Mammary epithelial cell (primary cell): ENCODE measurements around the gene ZNF606.

ENCODE experiments used
- EZH2 ChIP-seq: IDR thresholded peaks from 2 replicates; pipeline ENCODE4 v1.6.1; 2012; ENCODE audit warnings: low read length, inconsistent platforms, borderline replicate concordance
- TF ChIP-seq, protein P1 (sequence below), 2 donors: IDR thresholded peaks in 1 of 2; conservative IDR thresholded peaks in 1 of 2; 2 replicates each; pipeline ENCODE4 v1.5.1; 2011 to 2012; ENCODE audit warnings: inconsistent platforms in 2 of 2, low read length in 2 of 2, mild to moderate bottlenecking in 2 of 2, control low read depth in 1 of 2, low read depth in 1 of 2; ENCODE audit not compliant: insufficient read depth in 1 of 2; ENCODE audit errors: extremely low read depth in 1 of 2

- TF ChIP-seq, protein P1, sequence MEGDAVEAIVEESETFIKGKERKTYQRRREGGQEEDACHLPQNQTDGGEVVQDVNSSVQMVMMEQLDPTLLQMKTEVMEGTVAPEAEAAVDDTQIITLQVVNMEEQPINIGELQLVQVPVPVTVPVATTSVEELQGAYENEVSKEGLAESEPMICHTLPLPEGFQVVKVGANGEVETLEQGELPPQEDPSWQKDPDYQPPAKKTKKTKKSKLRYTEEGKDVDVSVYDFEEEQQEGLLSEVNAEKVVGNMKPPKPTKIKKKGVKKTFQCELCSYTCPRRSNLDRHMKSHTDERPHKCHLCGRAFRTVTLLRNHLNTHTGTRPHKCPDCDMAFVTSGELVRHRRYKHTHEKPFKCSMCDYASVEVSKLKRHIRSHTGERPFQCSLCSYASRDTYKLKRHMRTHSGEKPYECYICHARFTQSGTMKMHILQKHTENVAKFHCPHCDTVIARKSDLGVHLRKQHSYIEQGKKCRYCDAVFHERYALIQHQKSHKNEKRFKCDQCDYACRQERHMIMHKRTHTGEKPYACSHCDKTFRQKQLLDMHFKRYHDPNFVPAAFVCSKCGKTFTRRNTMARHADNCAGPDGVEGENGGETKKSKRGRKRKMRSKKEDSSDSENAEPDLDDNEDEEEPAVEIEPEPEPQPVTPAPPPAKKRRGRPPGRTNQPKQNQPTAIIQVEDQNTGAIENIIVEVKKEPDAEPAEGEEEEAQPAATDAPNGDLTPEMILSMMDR (conservative IDR thresholded peaks at IDR 0.05 in 1 of 2, IDR thresholded peaks at IDR 0.05 in 1 of 2; ENCODE audit: extremely low read depth in 1 of 2, insufficient read depth in 1 of 2, low read depth in 1 of 2, low read length in 2 of 2): no peak
- no peak for TF ChIP-seq EZH2
Observed at GRCh38 chr19:58007285-58007684, 4.7 kb upstream of the ZNF606 start.
